Putamen (tissue), 1 donor: Measurements from ENCODE around the gene MKRN1.
A peak's percentile ranks its signal among the peaks of the same experiment; 100 is the strongest.
"Not testable (repeated sequence)": the region's sequence is repeated elsewhere in the genome, so short reads cannot be mapped to it uniquely, and the experiment has no call there.

Experiments used
- DNase-seq: peaks from one replicate; pipeline ENCODE4 v3.0.0-alpha.2; 2016; ENCODE audit warnings: low spot score

The MKRN1 gene

GRCh38 chr7:140435252-140435895 lies 43.9 kb downstream of the MKRN1 start:
- DNase-seq: no peak

- DNase-seq: no peak
Observed at GRCh38 chr7:140433396-140433795, 45.9 kb downstream of the MKRN1 start.

DNA sequence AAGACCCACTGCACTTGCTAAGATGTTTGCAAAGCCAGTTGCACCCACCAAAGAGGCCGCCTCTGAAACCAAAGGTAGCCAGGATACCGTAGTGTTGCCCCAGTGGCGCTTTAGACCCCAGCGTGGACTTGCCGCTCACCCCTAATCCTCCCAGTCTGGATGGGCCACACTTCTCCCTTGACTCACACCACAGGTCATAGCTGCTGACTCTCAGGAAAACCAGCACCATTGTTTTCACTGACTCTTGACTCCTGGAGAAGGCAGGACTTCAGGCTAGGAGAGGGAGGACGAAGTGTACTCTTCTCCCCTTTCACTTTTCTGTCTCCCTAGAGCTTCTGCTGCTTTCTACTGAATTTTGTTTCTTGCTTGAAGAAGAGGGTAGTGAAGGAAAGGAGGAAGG lies 53.2 kb downstream of the MKRN1 start:
- no peak for DNase-seq

GRCh38 chr7:140425718-140426117 lies 53.6 kb downstream of the MKRN1 start:
- DNase-seq: no peak

DNA sequence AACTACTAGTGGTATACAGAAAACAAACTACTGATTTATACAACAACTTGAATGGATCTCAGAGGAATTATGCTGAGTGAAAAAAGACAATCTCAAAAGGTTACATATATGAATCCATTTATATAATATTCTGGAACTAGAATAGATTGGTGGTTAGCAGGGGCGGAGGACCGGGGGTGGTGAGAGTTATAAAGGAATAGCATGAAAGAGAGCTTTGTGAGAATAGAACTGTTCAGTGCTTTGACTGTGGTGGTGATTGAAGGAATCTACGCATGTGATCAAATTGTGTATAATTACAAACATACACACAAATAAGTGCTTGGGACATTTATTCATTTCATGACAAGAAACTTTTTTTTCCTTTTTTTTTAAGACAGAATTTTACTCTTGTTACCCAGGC lies 55.8 kb downstream of the MKRN1 start:
- DNase-seq: peak; percentile 48

DNA sequence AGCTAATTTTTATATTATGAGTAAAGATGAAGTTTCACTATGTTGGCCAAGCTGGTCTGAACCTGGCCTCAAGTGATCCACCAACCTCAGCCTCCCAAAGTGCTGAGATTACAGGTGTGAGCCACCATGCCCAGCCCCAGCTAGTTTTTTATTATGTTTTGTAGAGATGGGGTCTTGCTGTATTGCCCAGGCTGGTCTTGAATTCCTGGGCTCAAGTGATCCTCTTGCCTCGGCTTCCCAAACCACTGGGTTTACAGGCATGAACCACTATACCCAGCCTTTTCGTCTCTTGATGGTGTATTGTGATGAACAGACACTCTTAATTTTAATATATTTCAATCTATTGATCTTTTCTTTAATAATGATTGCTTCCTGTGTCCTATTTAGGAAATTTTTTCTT lies 57.8 kb downstream of the MKRN1 start:
- DNase-seq: no peak

GRCh38 chr7:140418653-140419052 lies 60.7 kb downstream of the MKRN1 start:
- DNase-seq: no peak

- DNase-seq: not testable (repeated sequence)
Observed at GRCh38 chr7:140418156-140418472, 61.2 kb downstream of the MKRN1 start.

DNA sequence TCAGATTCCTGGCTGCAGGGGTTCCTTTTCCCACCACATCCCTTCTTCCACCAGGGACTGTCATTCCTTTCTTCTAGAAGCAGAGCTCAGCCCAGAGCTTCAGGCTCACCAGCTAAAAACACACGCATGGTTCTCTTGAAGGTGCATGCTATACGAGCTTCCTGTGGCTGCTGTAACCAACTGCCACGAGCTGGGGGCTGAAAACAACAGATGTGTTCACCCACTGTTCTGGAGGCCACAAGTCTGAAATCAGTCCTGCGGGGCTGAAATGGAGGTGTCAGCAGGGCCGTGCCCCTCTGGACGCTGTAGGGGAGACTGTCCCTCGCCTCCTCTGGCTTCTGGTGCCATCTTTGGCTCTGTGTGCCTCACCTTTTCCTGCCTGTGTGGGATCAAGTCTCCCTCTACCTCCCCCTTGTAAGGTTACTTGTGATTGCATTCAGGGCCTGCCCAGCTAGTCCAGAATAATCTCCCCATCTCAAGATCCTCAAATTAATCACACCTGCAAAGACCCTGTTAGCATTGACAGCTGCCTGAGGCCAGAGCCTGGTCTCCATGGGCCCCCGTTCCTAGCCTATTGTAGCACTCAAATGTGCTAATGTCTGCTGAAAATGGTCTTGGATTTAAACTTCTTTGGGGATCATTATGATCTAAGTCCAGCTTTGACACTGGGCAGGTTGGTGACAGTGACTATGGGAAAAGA lies 61.7 kb downstream of the MKRN1 start:
- DNase-seq: no peak

- no peak for DNase-seq
Observed at GRCh38 chr7:140416560-140416959, 62.7 kb downstream of the MKRN1 start.

- not testable (repeated sequence) for DNase-seq
Observed at GRCh38 chr7:140415816-140416215, 63.5 kb downstream of the MKRN1 start.

- DNase-seq: no peak
Observed at GRCh38 chr7:140415361-140415760, 63.9 kb downstream of the MKRN1 start.

GRCh38 chr7:140404565-140405065 lies 74.7 kb downstream of the MKRN1 start:
- DNase-seq: no peak

GRCh38 chr7:140403878-140404564 lies 75.3 kb downstream of the MKRN1 start, which contains the start of gene RAB19:
TSS of gene RAB19 (plus strand) at chr7:140404058. CDS start at chr7:140407647, 3,589 bp downstream.
- no peak for DNase-seq
